GM20000 (cell line): ENCODE data around the gene MRPS34.
A peak's percentile ranks its signal among the peaks of the same experiment; 100 is the strongest.

ENCODE experiments used
- DNase-seq: peaks from one replicate; pipeline ENCODE4 v3.0.0; 2012; ENCODE audit warnings: low spot score
- TF ChIP-seq, protein P1 (sequence below): IDR thresholded peaks from 2 replicates; pipeline ENCODE4 v1.5.1; 2012; ENCODE audit warnings: mild to moderate bottlenecking, control low read depth; ENCODE audit errors: extremely low read depth, missing control alignments

MRPS34 gene

DNA sequence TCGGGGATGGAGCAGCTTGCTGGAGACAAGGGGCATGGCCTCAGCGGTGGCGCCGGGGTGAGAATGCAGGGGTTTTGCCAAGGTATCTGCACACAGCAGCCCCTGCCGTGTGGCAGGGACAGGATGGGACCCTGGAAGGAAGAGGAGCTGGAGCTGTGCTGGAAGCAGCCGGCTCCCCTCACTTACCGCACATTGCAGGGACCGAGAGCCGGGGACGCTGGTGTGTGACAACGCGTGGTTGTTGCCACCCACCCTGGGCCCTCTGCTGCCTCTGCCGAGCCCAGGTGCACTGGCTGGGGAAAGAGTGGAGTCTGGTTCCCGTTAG is 12.9 kb upstream of the MRPS34 start:
- no peak for DNase-seq
- TF ChIP-seq, protein P1, sequence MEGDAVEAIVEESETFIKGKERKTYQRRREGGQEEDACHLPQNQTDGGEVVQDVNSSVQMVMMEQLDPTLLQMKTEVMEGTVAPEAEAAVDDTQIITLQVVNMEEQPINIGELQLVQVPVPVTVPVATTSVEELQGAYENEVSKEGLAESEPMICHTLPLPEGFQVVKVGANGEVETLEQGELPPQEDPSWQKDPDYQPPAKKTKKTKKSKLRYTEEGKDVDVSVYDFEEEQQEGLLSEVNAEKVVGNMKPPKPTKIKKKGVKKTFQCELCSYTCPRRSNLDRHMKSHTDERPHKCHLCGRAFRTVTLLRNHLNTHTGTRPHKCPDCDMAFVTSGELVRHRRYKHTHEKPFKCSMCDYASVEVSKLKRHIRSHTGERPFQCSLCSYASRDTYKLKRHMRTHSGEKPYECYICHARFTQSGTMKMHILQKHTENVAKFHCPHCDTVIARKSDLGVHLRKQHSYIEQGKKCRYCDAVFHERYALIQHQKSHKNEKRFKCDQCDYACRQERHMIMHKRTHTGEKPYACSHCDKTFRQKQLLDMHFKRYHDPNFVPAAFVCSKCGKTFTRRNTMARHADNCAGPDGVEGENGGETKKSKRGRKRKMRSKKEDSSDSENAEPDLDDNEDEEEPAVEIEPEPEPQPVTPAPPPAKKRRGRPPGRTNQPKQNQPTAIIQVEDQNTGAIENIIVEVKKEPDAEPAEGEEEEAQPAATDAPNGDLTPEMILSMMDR: no peak

DNA sequence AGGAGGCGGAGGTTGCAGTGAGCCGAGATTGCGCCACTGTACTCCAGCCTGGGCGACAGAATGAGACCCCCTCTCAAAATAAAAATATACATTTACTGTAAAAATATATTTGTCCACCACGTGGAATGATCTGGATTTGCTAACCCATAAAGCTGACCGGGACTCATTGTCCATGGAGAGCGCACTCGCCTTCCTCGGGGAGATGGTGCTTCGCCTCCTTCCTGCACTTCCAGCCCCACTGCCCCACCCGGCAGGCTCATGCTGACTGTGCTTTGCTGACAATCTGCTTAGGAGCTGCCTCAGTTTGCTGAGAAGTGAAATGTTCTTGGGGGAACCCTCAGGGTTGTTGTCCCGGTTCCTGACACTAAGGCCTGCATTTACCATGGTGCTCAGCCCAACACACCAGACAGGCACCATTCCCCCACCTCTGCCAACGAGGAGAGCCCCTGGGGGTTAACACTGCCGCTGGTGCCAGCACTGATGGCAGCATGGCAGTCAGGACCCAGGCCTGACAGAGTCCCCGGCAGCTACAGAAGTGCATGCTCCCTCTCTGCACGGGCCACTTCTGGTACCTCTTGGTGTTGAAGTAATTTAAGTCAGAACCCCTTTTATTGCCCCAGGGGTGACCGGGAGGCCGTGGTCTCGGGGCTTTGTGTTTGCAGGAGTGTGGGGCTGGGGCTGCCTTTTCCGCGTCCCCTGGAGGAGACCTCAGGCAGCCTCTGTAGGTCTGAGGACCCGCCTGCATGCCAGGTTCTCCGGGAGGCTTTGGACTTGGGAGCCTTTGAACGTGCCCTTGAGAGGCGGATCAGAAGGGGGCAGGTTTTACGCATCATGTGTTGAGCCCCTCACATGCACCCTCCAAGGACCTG is 12.3 kb upstream of the MRPS34 start:
- TF ChIP-seq, protein P1: no peak

DNA sequence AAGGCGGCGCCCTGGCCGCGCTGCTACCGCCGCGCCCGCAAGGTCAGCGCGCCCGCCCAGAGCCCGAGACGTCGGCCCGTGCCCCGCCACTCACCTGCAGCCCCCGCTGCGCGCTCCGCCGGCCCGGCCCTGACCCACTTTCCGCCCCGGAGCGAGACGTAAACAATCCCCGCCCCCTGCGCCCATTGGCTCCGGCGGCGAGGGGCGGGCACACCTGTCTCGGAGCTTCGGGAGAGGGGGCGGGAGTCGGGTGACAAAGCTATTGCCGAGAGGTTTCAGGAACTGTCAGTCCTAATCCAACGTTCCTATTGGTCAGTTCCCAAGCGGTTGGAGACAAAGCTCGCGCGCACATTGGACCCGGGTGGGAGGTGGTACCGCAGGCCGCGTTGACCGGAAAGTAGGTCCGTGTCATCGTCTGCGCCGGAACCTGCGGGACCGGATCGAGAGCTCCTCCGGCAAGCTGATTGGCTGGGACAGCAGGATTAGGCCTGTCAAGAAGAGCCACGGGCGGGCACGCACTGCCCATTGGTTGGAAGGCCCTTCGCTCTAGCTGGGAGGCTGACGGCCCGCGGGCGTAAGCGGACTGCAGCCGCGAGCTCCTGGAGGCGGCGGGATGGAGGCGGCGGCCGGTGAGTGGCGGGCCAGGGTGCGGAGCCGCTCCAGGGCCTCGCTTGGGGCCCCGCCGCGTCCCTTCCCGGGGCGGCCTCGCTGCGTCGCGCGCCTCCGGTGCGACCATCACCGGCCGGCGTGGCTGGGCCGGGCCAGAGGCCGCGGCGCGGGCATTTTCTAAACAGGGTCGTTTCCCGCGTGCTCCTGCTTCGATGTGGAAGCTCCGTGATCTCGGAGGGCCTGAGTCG is 9.7 kb upstream of the MRPS34 start, which contains the start of the genes NUBP2 and SPSB3:
Gene NUBP2 (plus strand): TSS at position 553 of the 857 bp plus-strand sequence. CDS start 61 bp downstream, at position 614.
Gene SPSB3 (minus strand): TSS at position 164 of the 857 bp plus-strand sequence. CDS start 1,088 bp downstream, outside the sequence.
- DNase-seq: peak; percentile 99
- TF ChIP-seq, protein P1: no peak

More for the DNA sequence above, 12.3 kb upstream of the MRPS34 start:
- DNase-seq: no peak

DNA sequence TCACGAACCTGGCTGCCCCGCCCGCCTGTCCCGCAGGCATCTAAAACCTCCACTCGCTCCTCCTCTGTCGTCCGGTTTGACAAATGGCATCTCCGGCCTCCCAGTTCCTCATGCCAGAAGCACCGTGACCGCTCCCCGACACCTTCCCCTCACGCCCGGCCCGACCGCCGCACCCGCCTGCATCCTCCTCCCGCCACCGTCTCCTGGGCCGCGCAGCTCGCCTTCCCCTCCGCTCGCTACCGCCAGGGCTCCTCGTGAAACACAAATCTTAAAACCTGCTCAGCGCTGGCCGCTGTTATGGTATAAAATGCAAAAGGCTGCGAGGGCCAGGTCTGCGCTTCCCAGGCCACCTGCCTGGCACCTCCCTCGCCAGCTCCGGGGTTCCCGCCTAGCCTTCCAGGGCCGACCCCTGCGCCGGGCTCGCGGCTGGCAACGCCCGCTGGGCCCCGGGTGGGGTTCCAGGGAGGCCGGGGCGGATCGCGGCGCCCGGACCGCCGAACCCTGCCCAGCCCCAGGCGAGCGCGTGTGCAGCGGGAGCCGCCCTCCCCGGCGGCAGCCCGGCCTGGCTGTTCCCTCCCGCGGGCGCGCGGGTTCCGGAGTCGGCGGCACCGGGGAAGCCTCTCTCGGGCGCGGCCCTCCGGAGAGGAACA is 8.9 kb upstream of the MRPS34 start:
- TF ChIP-seq, protein P1: no peak
- DNase-seq: peak; percentile 67

DNA sequence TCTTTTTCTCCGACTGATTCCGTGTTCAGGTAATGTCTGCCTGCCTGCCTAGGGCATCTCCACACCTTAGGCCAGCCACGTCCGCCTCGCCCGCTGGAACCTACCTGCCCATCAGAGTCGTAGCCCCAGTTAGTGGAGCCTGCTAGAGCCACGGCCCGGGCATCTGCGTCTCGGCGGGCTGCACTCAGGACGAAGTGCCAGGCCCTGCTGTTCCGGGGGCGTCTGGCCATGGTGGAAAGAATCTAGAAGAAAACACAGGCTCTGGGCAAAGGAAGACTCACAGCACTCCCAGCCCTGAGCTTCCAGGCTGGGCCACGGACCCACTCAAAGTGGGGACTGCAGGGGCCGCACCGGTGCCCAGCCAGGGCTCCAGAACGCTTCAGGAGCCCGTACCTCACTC is 8.3 kb upstream of the MRPS34 start:
- TF ChIP-seq, protein P1: no peak

DNA sequence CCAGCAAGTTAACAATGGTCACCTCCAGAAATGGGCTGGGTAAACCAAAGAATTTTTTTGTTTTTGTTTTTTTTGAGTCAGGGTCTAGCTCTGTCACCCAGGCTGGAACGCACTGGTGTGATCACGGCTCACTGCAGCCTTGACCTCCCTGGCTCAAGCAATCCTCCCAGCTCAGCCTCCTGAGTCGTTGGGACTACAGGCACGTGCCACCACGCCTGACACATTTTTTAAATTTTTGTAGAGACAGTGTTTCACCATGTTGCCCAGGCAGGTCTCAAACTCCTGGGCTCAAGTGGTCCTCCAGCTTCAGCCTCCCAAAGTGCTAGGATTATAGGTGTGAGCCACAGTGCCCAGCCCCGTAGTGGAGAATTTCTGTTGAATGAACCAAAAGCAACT is 7.7 kb upstream of the MRPS34 start:
- DNase-seq: no peak
- TF ChIP-seq, protein P1: no peak

More for the DNA sequence above, 8.3 kb upstream of the MRPS34 start:
- no peak for DNase-seq
